Measurements from ENCODE around the gene PRKCD. TPM values are rescaled to one million over a fixed set of nuclear protein-coding genes. Genes with fewer than 3 reads are reported as not detected.
A peak's percentile ranks its signal among the peaks of the same experiment; 100 is the strongest.

Gene PRKCD
- total RNA-seq, 1 experiment from 2014 or later = 30.9 TPM

DNA sequence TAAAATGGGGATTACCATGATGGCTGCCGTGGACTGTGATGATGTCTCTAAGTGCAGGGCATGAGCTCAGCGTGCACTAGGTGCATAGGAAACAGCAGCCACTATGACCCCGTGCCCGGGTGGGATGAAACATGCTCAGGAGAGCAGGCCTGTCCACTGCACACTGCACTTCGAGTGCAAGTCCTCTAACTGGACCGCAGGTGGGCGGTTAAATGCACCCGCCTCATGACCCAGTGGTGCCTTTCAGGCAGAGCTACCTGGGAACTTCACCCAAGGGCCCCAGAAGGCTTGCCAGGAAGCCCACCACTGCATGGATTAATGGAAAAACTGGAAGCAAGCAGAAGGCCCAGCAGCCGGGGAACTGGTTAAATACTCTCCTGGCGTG lies 34.0 kb downstream of the PRKCD start:
- DNase-seq = no peak
- CTCF ChIA-PET = interaction anchor here (0.8 to 2.5 kb wide), 2 partner anchors 81 to 91 kb away, joined by 3 to 30 read pairs; no protein-coding TSS in a partner anchor
- Histone ChIP-seq H3K9me3 (no peaks in the 10 kb centered on the region), H3K36me3 (ENCODE audit: control insufficient read depth, insufficient read depth, low read length) (peaks cover 2% of the 10 kb centered on the region; the same call in 1 of the 2 replicates), H3K4me3 (ENCODE audit: low read depth, low read length) (no peak overlapping the region), H3K4me1 (no peaks in the 10 kb centered on the region), H3K27me3 (replicated peaks; ENCODE audit: control insufficient read depth, insufficient read depth, low read length) (no peaks in the 10 kb centered on the region; the same call in 1 of the 2 replicates)
- H3K27me3 Mint-ChIP-seq (ENCODE audit: insufficient read depth, unreplicated experiment) = no peaks in the 10 kb centered on the region
- TF ChIP-seq, protein P1, sequence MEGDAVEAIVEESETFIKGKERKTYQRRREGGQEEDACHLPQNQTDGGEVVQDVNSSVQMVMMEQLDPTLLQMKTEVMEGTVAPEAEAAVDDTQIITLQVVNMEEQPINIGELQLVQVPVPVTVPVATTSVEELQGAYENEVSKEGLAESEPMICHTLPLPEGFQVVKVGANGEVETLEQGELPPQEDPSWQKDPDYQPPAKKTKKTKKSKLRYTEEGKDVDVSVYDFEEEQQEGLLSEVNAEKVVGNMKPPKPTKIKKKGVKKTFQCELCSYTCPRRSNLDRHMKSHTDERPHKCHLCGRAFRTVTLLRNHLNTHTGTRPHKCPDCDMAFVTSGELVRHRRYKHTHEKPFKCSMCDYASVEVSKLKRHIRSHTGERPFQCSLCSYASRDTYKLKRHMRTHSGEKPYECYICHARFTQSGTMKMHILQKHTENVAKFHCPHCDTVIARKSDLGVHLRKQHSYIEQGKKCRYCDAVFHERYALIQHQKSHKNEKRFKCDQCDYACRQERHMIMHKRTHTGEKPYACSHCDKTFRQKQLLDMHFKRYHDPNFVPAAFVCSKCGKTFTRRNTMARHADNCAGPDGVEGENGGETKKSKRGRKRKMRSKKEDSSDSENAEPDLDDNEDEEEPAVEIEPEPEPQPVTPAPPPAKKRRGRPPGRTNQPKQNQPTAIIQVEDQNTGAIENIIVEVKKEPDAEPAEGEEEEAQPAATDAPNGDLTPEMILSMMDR (IDR thresholded peaks at IDR 0.05; ENCODE audit: insufficient read depth in 1 of 2, low read depth in 1 of 2, low read length in 1 of 2, severe bottlenecking in 1 of 2, unreplicated experiment in 1 of 2) = no peak
- no peak overlapping the region for H3K4me3 Mint-ChIP-seq (ENCODE audit: unreplicated experiment)
- H3K4me1 Mint-ChIP-seq (ENCODE audit: low read depth, unreplicated experiment) = no peaks in the 10 kb centered on the region
- H3K9me3 Mint-ChIP-seq (ENCODE audit: unreplicated experiment) = no peaks in the 10 kb centered on the region
- no peaks in the 10 kb centered on the region for H3K36me3 Mint-ChIP-seq (ENCODE audit: insufficient read depth, unreplicated experiment)
- H3K27ac Mint-ChIP-seq (ENCODE audit: unreplicated experiment) = no peak overlapping the region
- POLR2A ChIA-PET = no interaction called here
- no TSS peak for BruUV-seq (replicated peaks)
- intact Hi-C loops (cut with micrococcal nuclease; ENCODE audit: unreplicated experiment) = loop anchor here (5.0 kb wide), 1 partner anchor 38 kb away; no protein-coding TSS in a partner anchor

DNA sequence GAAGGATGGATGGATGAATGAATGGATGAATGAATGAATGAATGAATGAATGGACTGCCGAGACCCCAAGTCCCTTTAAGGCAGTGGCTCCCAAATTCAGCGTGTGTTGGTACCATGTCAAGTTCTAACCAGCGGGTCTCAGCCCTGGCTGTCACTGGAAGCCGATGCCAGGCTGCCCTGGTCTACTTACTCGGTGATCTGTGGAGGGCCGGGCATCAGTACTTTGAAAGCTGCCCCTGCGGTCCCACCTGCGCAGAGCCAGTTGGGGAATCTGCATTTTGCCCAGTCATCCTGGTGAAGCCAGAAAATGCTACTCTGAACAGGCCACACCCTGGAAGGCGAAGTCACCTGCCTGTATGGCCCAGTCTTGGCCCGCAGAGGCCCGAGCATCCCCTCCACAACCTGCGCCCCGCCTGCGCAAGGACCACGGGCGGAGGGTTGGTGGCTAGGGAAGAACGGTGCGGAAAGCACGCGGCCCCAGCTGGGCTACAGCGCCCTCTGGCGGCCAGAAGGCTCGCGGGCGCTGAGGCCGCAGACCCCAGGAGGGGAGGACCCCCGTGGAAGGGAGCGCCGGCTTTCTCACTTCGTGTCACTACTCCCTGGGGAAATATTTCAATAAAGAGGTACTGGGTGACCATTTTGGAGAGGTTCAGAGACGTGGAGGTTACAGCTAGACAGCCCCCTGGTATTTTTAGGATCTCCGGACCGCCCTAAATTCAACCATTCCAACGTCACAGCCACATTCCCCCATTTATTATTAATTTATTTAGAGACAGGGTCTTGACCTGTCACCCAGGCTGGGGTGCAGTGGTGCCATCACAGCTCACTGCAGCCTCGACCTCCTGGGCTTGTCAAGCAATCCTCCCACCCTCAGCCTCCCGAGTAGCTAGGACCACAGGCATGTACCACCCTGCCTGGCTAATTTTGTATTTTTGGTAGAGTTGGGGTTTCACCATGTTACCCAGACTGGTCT lies 34.9 kb downstream of the PRKCD start:
- CTCF ChIA-PET = interaction anchor here (0.6 to 2.5 kb wide), 7 partner anchors 30 to 202 kb away, joined by 3 to 30 read pairs (median 4); no protein-coding TSS in a partner anchor
- H3K36me3 Mint-ChIP-seq (ENCODE audit: insufficient read depth, unreplicated experiment) = no peaks in the 10 kb centered on the region
- Histone ChIP-seq H3K27me3 (replicated peaks; ENCODE audit: control insufficient read depth, insufficient read depth, low read length) (no peaks in the 10 kb centered on the region; the same call in 1 of the 2 replicates), H3K4me3 (ENCODE audit: low read depth, low read length) (no peak overlapping the region), H3K4me1 (no peaks in the 10 kb centered on the region), H3K9me3 (no peaks in the 10 kb centered on the region), H3K36me3 (ENCODE audit: control insufficient read depth, insufficient read depth, low read length) (0 out of 2 replicates have a peak, but pooled peaks cover 2% of the 10 kb centered on the region)
- no peaks in the 10 kb centered on the region for H3K27me3 Mint-ChIP-seq (ENCODE audit: insufficient read depth, unreplicated experiment)
- H3K4me3 Mint-ChIP-seq (ENCODE audit: unreplicated experiment) = no peak overlapping the region
- no TSS peak for BruUV-seq (replicated peaks)
- POLR2A ChIA-PET = interaction anchor here (0.6 kb wide), 1 partner anchor 85 kb away, joined by 4 read pairs; no protein-coding TSS in a partner anchor
- intact Hi-C loops (cut with micrococcal nuclease; ENCODE audit: unreplicated experiment) = loop anchor here (1.0 to 5.0 kb wide), 4 partner anchors 39 to 86 kb away; no protein-coding TSS in a partner anchor
- no peaks in the 10 kb centered on the region for H3K9me3 Mint-ChIP-seq (ENCODE audit: unreplicated experiment)
- TF ChIP-seq, protein P1 (IDR thresholded peaks at IDR 0.05; ENCODE audit: insufficient read depth in 1 of 2, low read depth in 1 of 2, low read length in 1 of 2, severe bottlenecking in 1 of 2, unreplicated experiment in 1 of 2) = peak; percentile 96 to 97
- H3K4me1 Mint-ChIP-seq (ENCODE audit: low read depth, unreplicated experiment) = no peaks in the 10 kb centered on the region
- DNase-seq = peak in 1 of 2 experiments; percentile 65
- H3K27ac Mint-ChIP-seq (ENCODE audit: unreplicated experiment) = no peak overlapping the region

All from Caco-2 (cell line).